Fibroblast of lung (primary cell): ENCODE measurements around the gene CEP131. TPM values are rescaled to one million over a fixed set of nuclear protein-coding genes. Genes with fewer than 3 reads are reported as not detected.
A peak's percentile ranks its signal among the peaks of the same experiment; 100 is the strongest.

Source experiments
- DNase-seq, 2 donors: peaks; one replicate each; pipeline versions ENCODE4 v3.0.0 to v3.0.0-alpha.2; 2010; ENCODE audit warnings: low read depth in 2 of 2
- H2AFZ ChIP-seq: 2 replicates; pipeline ENCODE4 v1.5.1; 2012; ENCODE audit warnings: low read length, control low read depth, inconsistent platforms
- H3K27ac ChIP-seq: 2 replicates; pipeline ENCODE4 v1.5.1; 2011; ENCODE audit warnings: low read length, control low read depth; ENCODE audit not compliant: insufficient read depth
- H3K27me3 ChIP-seq: 2 replicates; pipeline ENCODE4 v1.5.1; 2011; ENCODE audit warnings: mild to moderate bottlenecking, low read length; ENCODE audit not compliant: control insufficient read depth, insufficient read depth
- H3K36me3 ChIP-seq: 2 replicates; pipeline ENCODE4 v1.5.1; 2011; ENCODE audit warnings: low read length; ENCODE audit not compliant: control insufficient read depth, insufficient read depth
- H3K4me1 ChIP-seq: 2 replicates; pipeline ENCODE4 v1.5.1; 2011; ENCODE audit warnings: low read length; ENCODE audit not compliant: control insufficient read depth, insufficient read depth; ENCODE audit errors: extremely low read depth
- H3K4me2 ChIP-seq: 2 replicates; pipeline ENCODE4 v1.5.1; 2011; ENCODE audit warnings: low read length, control low read depth; ENCODE audit not compliant: insufficient read depth; ENCODE audit errors: extremely low read depth
- H3K4me3 ChIP-seq, 4 experiments: fragments of 200-600 bp in 1 of 4; sonication (generic) in 1 of 4; replicated peaks in 1 of 4; 2 replicates each; pipeline ENCODE4 v1.5.1; 2011 to 2016; ENCODE audit warnings: low read length in 4 of 4, low read depth in 3 of 4, mild to moderate bottlenecking in 3 of 4, control low read depth in 2 of 4, inconsistent platforms in 1 of 4, mixed read lengths in 1 of 4; ENCODE audit not compliant: insufficient read depth in 1 of 4; ENCODE audit errors: control extremely low read depth in 1 of 4
- H3K79me2 ChIP-seq: 2 replicates; pipeline ENCODE4 v1.5.1; 2012; ENCODE audit warnings: mild to moderate bottlenecking, low read length, inconsistent platforms; ENCODE audit not compliant: control insufficient read depth, insufficient read depth
- H3K9ac ChIP-seq: 2 replicates; pipeline ENCODE4 v1.5.1; 2011; ENCODE audit warnings: mild to moderate bottlenecking, low read length, control low read depth; ENCODE audit not compliant: insufficient read depth
- H3K9me3 ChIP-seq: 2 replicates; pipeline ENCODE4 v1.5.1; 2012; ENCODE audit warnings: low read depth, low read length; ENCODE audit not compliant: control insufficient read depth, insufficient read depth
- H4K20me1 ChIP-seq: 2 replicates; pipeline ENCODE4 v1.5.1; 2011; ENCODE audit warnings: low read length; ENCODE audit not compliant: control insufficient read depth, insufficient read depth; ENCODE audit errors: extremely low read depth
- CTCF ChIP-seq, 2 donors: IDR thresholded peaks in 1 of 2; conservative IDR thresholded peaks in 1 of 2; 1 replicate in 1 of 2; 2 replicates in 1 of 2; pipeline ENCODE4 v1.5.1; 2011 to 2012; ENCODE audit warnings: low read length in 2 of 2, control low read depth in 1 of 2, inconsistent platforms in 1 of 2, low read depth in 1 of 2, mild to moderate bottlenecking in 1 of 2
- EZH2 ChIP-seq: IDR thresholded peaks from 2 replicates; pipeline ENCODE4 v1.5.1; 2012; ENCODE audit warnings: low read length, control low read depth, mild to moderate bottlenecking; ENCODE audit errors: missing control alignments
- polyA plus RNA-seq, 2 donors: library from polyadenylated mRNA; depleted of rRNA in 1 of 2; stranded (reverse) in 1 of 2; unstranded in 1 of 2; fragments of >200 nt; gene quantifications; 2 replicates each; pipeline ENCODE4 v1.2.1, GENCODE V29; 2011 to 2012; ENCODE audit warnings: missing spikeins in 1 of 2
- total RNA-seq: library from RNA; depleted of rRNA; stranded (reverse); fragments of >200 nt; gene quantifications from 2 replicates; pipeline ENCODE4 v1.2.1, GENCODE V29; 2014

The CEP131 gene
- total and polyA plus RNA-seq, 2 donors (not counting 1 experiment from before 2014, with no cell fraction given) = 2.0 to 7.4 TPM

- Histone ChIP-seq H4K20me1 (no peaks in the 10 kb centered on the region), H3K4me3 (no peak overlapping the region), H2AFZ (no peak overlapping the region), H3K36me3 (peaks cover 6% of the 10 kb centered on the region), H3K79me2 (peaks cover 6% of the 10 kb centered on the region), H3K9me3 (no peaks in the 10 kb centered on the region), H3K4me1 (no peaks in the 10 kb centered on the region), H3K27me3 (no peaks in the 10 kb centered on the region), H3K4me2 (no peak overlapping the region), H3K9ac (no peak overlapping the region), H3K27ac (no peak overlapping the region)
- TF ChIP-seq EZH2 = no peak
- no peak for TF ChIP-seq CTCF (conservative IDR thresholded peaks at IDR 0.05 in 1 of 2, IDR thresholded peaks at IDR 0.05 in 1 of 2; ENCODE audit: low read depth in 1 of 2, low read length in 2 of 2)
- DNase-seq = no peak
These were observed 27.7 kb upstream of the CEP131 start for GRCh38 chr17:81250286-81251093.

- Histone ChIP-seq H3K4me2 (no peak overlapping the region), H3K27ac (no peak overlapping the region), H3K27me3 (no peaks in the 10 kb centered on the region), H3K9ac (no peak overlapping the region), H2AFZ (no peak overlapping the region), H4K20me1 (no peaks in the 10 kb centered on the region), H3K36me3 (peaks cover 11% of the 10 kb centered on the region), H3K4me1 (peaks cover 2% of the 10 kb centered on the region), H3K4me3 (no peak overlapping the region), H3K79me2 (peaks cover 6% of the 10 kb centered on the region), H3K9me3 (no peaks in the 10 kb centered on the region)
- TF ChIP-seq CTCF (conservative IDR thresholded peaks at IDR 0.05 in 1 of 2, IDR thresholded peaks at IDR 0.05 in 1 of 2; ENCODE audit: low read depth in 1 of 2, low read length in 2 of 2) (no peak), EZH2 (no peak)
- peak in 1 of 2 donors; percentile 37 for DNase-seq
These were observed 26.7 kb upstream of the CEP131 start for GRCh38 chr17:81249223-81250040.

- Histone ChIP-seq H3K36me3 (peaks cover 11% of the 10 kb centered on the region), H3K4me3 (no peak overlapping the region), H3K4me1 (peaks cover 2% of the 10 kb centered on the region), H3K27me3 (no peaks in the 10 kb centered on the region), H3K9ac (no peak overlapping the region), H2AFZ (no peak overlapping the region), H4K20me1 (no peaks in the 10 kb centered on the region), H3K9me3 (no peaks in the 10 kb centered on the region), H3K27ac (no peak overlapping the region), H3K79me2 (peaks cover 3% of the 10 kb centered on the region), H3K4me2 (no peak overlapping the region)
- TF ChIP-seq EZH2 (no peak), CTCF (conservative IDR thresholded peaks at IDR 0.05 in 1 of 2, IDR thresholded peaks at IDR 0.05 in 1 of 2; ENCODE audit: low read depth in 1 of 2, low read length in 2 of 2) (no peak)
- no peak for DNase-seq
These were observed 25.9 kb upstream of the CEP131 start for GRCh38 chr17:81248649-81249048.
